Endothelial cell of umbilical vein (primary cell): Measurements from ENCODE around the gene MRPS23. TPM values are rescaled to one million over a fixed set of nuclear protein-coding genes. Genes with fewer than 3 reads are reported as not detected.
A peak's percentile ranks its signal among the peaks of the same experiment; 100 is the strongest.

Experiments
- BruUV-seq: library from RNA; stranded (reverse); fragments of 400-500 nt; replicated peaks from 2 replicates; lab custom pipeline; 2021; lab: Mats Ljungman, UMichigan
- CTCF ChIA-PET: fragments of 300-600, 350-600 bp; sonication (Branson Sonifier 250); formaldehyde crosslinking; loops from one replicate; lab custom pipeline; 2021; ENCODE audit warnings: antibody characterized with exemption, inconsistent platforms; lab: Charles Lee
- POLR2A ChIA-PET: fragments of 300-600, 350-600 bp; sonication (Branson Sonifier 250); formaldehyde crosslinking; loops from one replicate; lab custom pipeline; 2021; ENCODE audit warnings: antibody characterized with exemption, inconsistent platforms; lab: Charles Lee
- DNase-seq: peaks from one replicate; pipeline ENCODE4 v3.0.0-alpha.2; 2011; ENCODE audit warnings: low read depth, low spot score
- FAIRE-seq: peaks from 2 replicates; lab custom pipeline; 2011; peaks lifted over from hg19 to GRCh38; lab: Jason Lieb, UNC
- H2AFZ ChIP-seq: 2 replicates; pipeline ENCODE4 v1.6.0; 2012; ENCODE audit warnings: low read depth, low read length, control low read depth, inconsistent platforms
- H3K27ac ChIP-seq: 2 replicates; pipeline ENCODE4 v1.5.1; 2011; ENCODE audit warnings: low read depth, mild to moderate bottlenecking, control low read depth, low read length, moderate library complexity; ENCODE audit not compliant: insufficient read depth
- H3K27me3 ChIP-seq, 2 experiments: 2 replicates each; pipeline versions ENCODE4 v1.6.0 to v1.6.1; 2011; ENCODE audit warnings: low read length in 2 of 2, mixed read lengths in 1 of 2; ENCODE audit not compliant: control insufficient read depth in 2 of 2, insufficient read depth in 2 of 2
- H3K36me3 ChIP-seq, 2 experiments: 2 replicates in 1 of 2; 3 replicates in 1 of 2; pipeline ENCODE4 v1.5.1; 2011; ENCODE audit warnings: low read length in 2 of 2, mild to moderate bottlenecking in 1 of 2, moderate library complexity in 1 of 2; ENCODE audit not compliant: control insufficient read depth in 2 of 2, insufficient read depth in 2 of 2; ENCODE audit errors: extremely low read depth in 1 of 2
- H3K4me1 ChIP-seq: 3 replicates; pipeline ENCODE4 v1.5.1; 2011; ENCODE audit warnings: mild to moderate bottlenecking, low read length; ENCODE audit not compliant: control insufficient read depth, insufficient read depth; ENCODE audit errors: extremely low read depth
- H3K4me2 ChIP-seq: 2 replicates; pipeline ENCODE4 v1.6.1; 2011; ENCODE audit warnings: low read length, control low read depth, mixed read lengths; ENCODE audit not compliant: insufficient read depth
- H3K4me3 ChIP-seq, 3 experiments: fragments of 200-600 bp in 1 of 3; sonication (generic), shearing (Covaris generic) in 1 of 3; replicated peaks in 1 of 3; 2 replicates each; pipeline ENCODE4 v1.5.1; 2011 to 2016; ENCODE audit warnings: control low read depth in 3 of 3, low read length in 3 of 3, mild to moderate bottlenecking in 2 of 3, inconsistent platforms in 1 of 3, low read depth in 1 of 3, moderate library complexity in 1 of 3; ENCODE audit not compliant: insufficient read depth in 1 of 3
- H3K79me2 ChIP-seq: 2 replicates; pipeline ENCODE4 v1.6.0; 2012; ENCODE audit warnings: low read length, inconsistent platforms; ENCODE audit not compliant: control insufficient read depth, insufficient read depth
- H3K9ac ChIP-seq: replicated peaks from 2 replicates; pipeline ENCODE3; 2011; ENCODE audit warnings: low read length, control low read depth; ENCODE audit not compliant: insufficient read depth; ENCODE audit errors: extremely low read depth
- H3K9me1 ChIP-seq: replicated peaks from 3 replicates; pipeline ENCODE4 v1.6.0; 2011; ENCODE audit warnings: mild to moderate bottlenecking, low read length; ENCODE audit not compliant: control insufficient read depth, insufficient read depth; ENCODE audit errors: extremely low read depth
- H3K9me3 ChIP-seq: replicated peaks from 2 replicates; pipeline ENCODE4 v1.5.1; 2012; ENCODE audit warnings: low read length, inconsistent platforms; ENCODE audit not compliant: control insufficient read depth, insufficient read depth
- H4K20me1 ChIP-seq: replicated peaks from 2 replicates; pipeline ENCODE3; 2011; ENCODE audit warnings: mild to moderate bottlenecking, low read length; ENCODE audit not compliant: control insufficient read depth, insufficient read depth; ENCODE audit errors: extremely low read depth
- CTCF ChIP-seq, 2 donors: IDR thresholded peaks; 1 replicate in 1 of 2; 2 replicates in 1 of 2; pipeline ENCODE4 v1.5.1; 2011; ENCODE audit warnings: low read length in 2 of 2, mild to moderate bottlenecking in 2 of 2, moderate library complexity in 2 of 2, control low read depth in 1 of 2, inconsistent platforms in 1 of 2, low read depth in 1 of 2; ENCODE audit not compliant: insufficient read depth in 1 of 2; ENCODE audit errors: extremely low read depth in 1 of 2
- EZH2 ChIP-seq: IDR thresholded peaks from 2 replicates; pipeline ENCODE4 v1.6.1; 2012; ENCODE audit warnings: borderline replicate concordance, low read depth, mild to moderate bottlenecking, moderate library complexity, low read length, inconsistent platforms; ENCODE audit not compliant: severe bottlenecking
- FOS ChIP-seq: IDR thresholded peaks from 2 replicates; pipeline ENCODE4 v1.6.1; 2011; ENCODE audit warnings: mild to moderate bottlenecking, low read length, moderate library complexity, borderline replicate concordance; ENCODE audit not compliant: insufficient read depth
- GATA2 ChIP-seq: IDR thresholded peaks from 2 replicates; pipeline ENCODE4 v1.7.0; 2011; ENCODE audit warnings: low read depth, mild to moderate bottlenecking, moderate library complexity, mixed read lengths, low read length; ENCODE audit not compliant: insufficient read length, insufficient read depth
- JUN ChIP-seq: IDR thresholded peaks from 2 replicates; pipeline ENCODE4 v1.6.1; 2011; ENCODE audit warnings: borderline replicate concordance, low read depth; ENCODE audit not compliant: insufficient read length, insufficient read depth
- MAX ChIP-seq: IDR thresholded peaks from 2 replicates; pipeline ENCODE4 v1.6.1; 2011; ENCODE audit not compliant: insufficient read depth, insufficient read length
- MYC ChIP-seq: IDR thresholded peaks from one replicate; pipeline ENCODE4 v1.6.1; 2011; ENCODE audit warnings: mild to moderate bottlenecking, low read depth, low read length
- POLR2A ChIP-seq: IDR thresholded peaks from 2 replicates; pipeline ENCODE4 v1.6.1; 2012; ENCODE audit warnings: low read depth, mild to moderate bottlenecking, control low read depth, low read length
- POLR2AphosphoS5 ChIP-seq: IDR thresholded peaks from 2 replicates; pipeline ENCODE4 v1.6.1; 2012; ENCODE audit warnings: low read depth, mild to moderate bottlenecking, control low read depth, low read length, moderate library complexity; ENCODE audit not compliant: insufficient read depth
- dilution Hi-C: fragments of 300-500 bp; cut with MboI; formaldehyde crosslinking; loops from one replicate; pipeline ENCODE4 v1.15.0; 2019; ENCODE audit warnings: low sequenced_read_pairs; ENCODE audit not compliant: extremely low pct_ligation_motif_present
- intact Hi-C: fragments of 100-400 bp; cut with micrococcal nuclease; formaldehyde crosslinking; loops from one replicate; pipeline ENCODE4 v1.10.0; 2022
- polyA plus RNA-seq, 4 experiments: library from polyadenylated mRNA; depleted of rRNA in 3 of 4; stranded (reverse) in 3 of 4; unstranded in 1 of 4; fragments of >200 nt; gene quantifications; 2 replicates each; pipeline versions ENCODE4 v1.2.1 to v1.2.3, GENCODE V29; 2011 to 2012; ENCODE audit warnings: missing spikeins in 1 of 4
- total RNA-seq: library from RNA; stranded (reverse); gene quantifications from 2 replicates; pipeline ENCODE4 v1.2.3, GENCODE V29; 2021

MRPS23 gene
- total and polyA plus RNA-seq, 2 donors (not counting 3 experiments of a cell fraction or from before 2014, with no cell fraction given): 39.9 to 46.2 TPM

GRCh38 chr17:57879437-57880085 is 29.7 kb upstream of the MRPS23 start:
- no peak overlapping the region for H3K9ac ChIP-seq
- H3K4me2 ChIP-seq: peak overlapping the region; percentile 9

More at GRCh38 chr17:57879437-57880085, 29.7 kb upstream of the MRPS23 start:
- Histone ChIP-seq H3K9me3 (no peaks in the 10 kb centered on the region), H2AFZ (no peak overlapping the region), H4K20me1 (no peaks in the 10 kb centered on the region), H3K4me1 (peaks cover 39% of the 10 kb centered on the region), H3K79me2 (no peaks in the 10 kb centered on the region), H3K27me3 (no peaks in the 10 kb centered on the region), H3K9me1 (no peaks in the 10 kb centered on the region), H3K4me3 (no peak overlapping the region), H3K27ac (peak overlapping the region; percentile 47), H3K36me3 (peaks cover 1 to 3% of the 10 kb centered on the region in 2 experiments)
- DNase-seq (no peak), FAIRE-seq (no peak)
- ChIA-PET CTCF (interaction anchor here (0.6 to 3.3 kb wide), 13 partner anchors 10 to 120 kb away, joined by 3 to 27 read pairs (median 4); no protein-coding TSS in a partner anchor), POLR2A (interaction anchor here (1.0 kb wide), 2 partner anchors 29 to 107 kb away, joined by 3 read pairs; partner anchors contain the start of gene MRPS23)
- TF ChIP-seq CTCF (IDR thresholded peaks at IDR 0.05; ENCODE audit: extremely low read depth in 1 of 2, insufficient read depth in 1 of 2, low read depth in 1 of 2, low read length in 2 of 2) (no peak), GATA2 (no peak), POLR2A (no peak), MAX (no peak), FOS (no peak), MYC (no peak), POLR2AphosphoS5 (no peak), JUN (no peak), EZH2 (no peak)
- BruUV-seq: no TSS peak
- dilution Hi-C loops (no loop called here), intact Hi-C loops (loop anchor here (1.0 kb wide), 2 partner anchors 11 to 24 kb away; no protein-coding TSS in a partner anchor)
